ENCODE measurements around the gene ZFYVE28. TPM values are rescaled to one million over a fixed set of nuclear protein-coding genes. Genes with fewer than 3 reads are reported as not detected.

Gene ZFYVE28
- polyA plus RNA-seq, 1 of the 3 experiments (the other 2 are of a cell fraction), result 3.2 TPM

- H3K4me3 ChIP-seq (ENCODE audit: low read depth in 2 of 2, low read length in 1 of 2), result no peak overlapping the region
- no peaks in the 10 kb centered on the region for H4K20me1 ChIP-seq (ENCODE audit: insufficient read depth)
- H3K36me3 ChIP-seq (replicated peaks in 1 of 2; ENCODE audit: control insufficient read depth in 1 of 2, insufficient read depth in 2 of 2, low read length in 1 of 2), result no peaks in the 10 kb centered on the region
- no peaks in the 10 kb centered on the region for H3K9me2 ChIP-seq
- no peaks in the 10 kb centered on the region for H3F3A ChIP-seq (replicated peaks; ENCODE audit: insufficient read depth)
- H2AFZ ChIP-seq (ENCODE audit: low read depth), result no peak overlapping the region
- no peak overlapping the region for H3K9ac ChIP-seq
- no peak overlapping the region for H3K4me2 ChIP-seq
- H3K27me3 ChIP-seq (ENCODE audit: insufficient read depth), result no peaks in the 10 kb centered on the region
- CTCF ChIA-PET, result interaction anchor here (1.1 to 2.4 kb wide), 7 partner anchors 8 to 138 kb away, joined by 3 to 16 read pairs (median 4); no protein-coding TSS in a partner anchor
- H3K4me1 ChIP-seq (ENCODE audit: control insufficient read depth in 1 of 2, insufficient read depth in 2 of 2, low read depth in 1 of 2, low read length in 1 of 2), result peaks cover 0 to 13% of the 10 kb centered on the region in 2 experiments; a peak in 1 of 4 replicates
- no peaks in the 10 kb centered on the region for H3K9me3 ChIP-seq
- WGBS (ENCODE audit: low lambda C conversion rate), result 86% methylated on average over 9 of the region's 9 CpGs
- H3K79me2 ChIP-seq (ENCODE audit: insufficient read depth), result no peaks in the 10 kb centered on the region
- no peak overlapping the region for H3K27ac ChIP-seq (ENCODE audit: low read depth in 2 of 2, low read length in 1 of 2)
- TF ChIP-seq FOSL2 (IDR thresholded peaks at IDR 0.05; ENCODE audit: borderline replicate concordance, low read depth) (no peak), TAF1 (IDR thresholded peaks at IDR 0.05; ENCODE audit: borderline replicate concordance, low read depth, low read length) (no peak), USF1 (IDR thresholded peaks at IDR 0.05; ENCODE audit: borderline replicate concordance, low read depth) (no peak), NFIC (IDR thresholded peaks at IDR 0.05; ENCODE audit: borderline replicate concordance) (no peak), ELF1 (IDR thresholded peaks at IDR 0.05) (no peak), TEAD4 (IDR thresholded peaks at IDR 0.05; ENCODE audit: borderline replicate concordance, insufficient read depth) (no peak)
- POLR2A ChIA-PET, result no interaction called here
- DNase-seq, result peak; percentile 15
Measured at GRCh38 chr4:2354760-2355159, 63.7 kb downstream of the ZFYVE28 start.

- no peak overlapping the region for H3K4me2 ChIP-seq
- no peaks in the 10 kb centered on the region for H3F3A ChIP-seq (replicated peaks; ENCODE audit: insufficient read depth)
- 81% methylated on average over 6 of the region's 6 CpGs for WGBS (ENCODE audit: low lambda C conversion rate)
- no peak overlapping the region for H2AFZ ChIP-seq (ENCODE audit: low read depth)
- H3K9me3 ChIP-seq, result no peaks in the 10 kb centered on the region
- DNase-seq, result peak; percentile 77
- ChIA-PET POLR2A (no interaction called here), CTCF (interaction anchor here (0.7 to 2.4 kb wide), 10 partner anchors 9 to 137 kb away, joined by 3 to 16 read pairs (median 4); no protein-coding TSS in a partner anchor)
- no peak overlapping the region for H3K27ac ChIP-seq (ENCODE audit: low read depth in 2 of 2, low read length in 1 of 2)
- peaks cover 0 to 13% of the 10 kb centered on the region in 2 experiments; a peak in 1 of 4 replicates for H3K4me1 ChIP-seq (ENCODE audit: control insufficient read depth in 1 of 2, insufficient read depth in 2 of 2, low read depth in 1 of 2, low read length in 1 of 2)
- no peaks in the 10 kb centered on the region for H3K36me3 ChIP-seq (replicated peaks in 1 of 2; ENCODE audit: control insufficient read depth in 1 of 2, insufficient read depth in 2 of 2, low read length in 1 of 2)
- no peaks in the 10 kb centered on the region for H4K20me1 ChIP-seq (ENCODE audit: insufficient read depth)
- no peak overlapping the region for H3K4me3 ChIP-seq (ENCODE audit: low read depth in 2 of 2, low read length in 1 of 2)
- no peak overlapping the region for H3K9ac ChIP-seq
- TF ChIP-seq MEF2A (IDR thresholded peaks at IDR 0.05; ENCODE audit: borderline replicate concordance, low read depth) (no peak), REST (IDR thresholded peaks at IDR 0.05; ENCODE audit: low read depth, low read length) (no peak), POLR2AphosphoS5 (IDR thresholded peaks at IDR 0.05; ENCODE audit: low read depth, low read length) (no peak), RFX5 (IDR thresholded peaks at IDR 0.05; ENCODE audit: low read length) (no peak), ZBTB33 (IDR thresholded peaks at IDR 0.05; ENCODE audit: borderline replicate concordance, low read depth) (no peak), ELF1 (IDR thresholded peaks at IDR 0.05) (no peak), NRF1 (IDR thresholded peaks at IDR 0.05; ENCODE audit: low read depth, low read length) (no peak), TAF1 (IDR thresholded peaks at IDR 0.05; ENCODE audit: borderline replicate concordance, low read depth, low read length) (no peak), TEAD4 (IDR thresholded peaks at IDR 0.05; ENCODE audit: borderline replicate concordance, insufficient read depth) (no peak), MAX (IDR thresholded peaks at IDR 0.05; ENCODE audit: low read depth) (no peak), CTCF (IDR thresholded peaks at IDR 0.05) (peak; percentile 45), SMC3 (IDR thresholded peaks at IDR 0.05; ENCODE audit: low read depth, low read length) (peak; percentile 46), GABPA (IDR thresholded peaks at IDR 0.05; ENCODE audit: low read depth) (no peak), RAD21 (IDR thresholded peaks at IDR 0.05; ENCODE audit: low read length) (peak; percentile 59), RXRA (IDR thresholded peaks at IDR 0.05; ENCODE audit: borderline replicate concordance, low read depth) (no peak)
- no peaks in the 10 kb centered on the region for H3K9me2 ChIP-seq
- H3K27me3 ChIP-seq (ENCODE audit: insufficient read depth), result no peaks in the 10 kb centered on the region
- no peaks in the 10 kb centered on the region for H3K79me2 ChIP-seq (ENCODE audit: insufficient read depth)
Measured at GRCh38 chr4:2354118-2354517, 64.3 kb downstream of the ZFYVE28 start.

All from SK-N-SH (cell line).